Non-pigmented ciliary epithelial cell (primary cell): ENCODE results near the gene C1orf87.
"Not testable (repeated sequence)": the region's sequence is repeated elsewhere in the genome, so short reads cannot be mapped to it uniquely, and the experiment has no call there.

Source experiments
- DNase-seq: peaks from one replicate; pipeline ENCODE4 v3.0.0-alpha.2; 2010; ENCODE audit warnings: low read depth

The C1orf87 gene

GRCh38 chr1:59992040-59992820 is 81.3 kb downstream of the C1orf87 start:
- DNase-seq, result no peak

DNA sequence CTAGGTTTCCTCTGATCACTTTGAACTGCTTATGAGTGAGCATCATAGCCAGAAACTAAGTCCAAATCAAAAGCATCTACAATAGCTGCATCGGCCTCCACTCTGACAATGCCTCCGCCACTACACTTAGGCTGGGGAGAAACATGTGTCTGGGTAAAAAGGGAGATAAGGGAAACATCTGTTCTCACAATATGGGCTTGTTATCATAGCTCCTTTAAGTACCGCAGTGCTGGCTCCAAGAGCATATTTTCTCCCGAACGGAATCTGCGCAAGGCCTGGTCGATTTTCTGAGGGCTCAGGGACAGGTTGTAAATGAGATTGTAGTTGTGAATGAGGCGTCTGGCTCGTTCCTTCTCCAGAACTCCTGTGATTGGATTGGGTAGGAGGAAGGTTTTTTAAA is 83.1 kb downstream of the C1orf87 start:
- no peak for DNase-seq

DNA sequence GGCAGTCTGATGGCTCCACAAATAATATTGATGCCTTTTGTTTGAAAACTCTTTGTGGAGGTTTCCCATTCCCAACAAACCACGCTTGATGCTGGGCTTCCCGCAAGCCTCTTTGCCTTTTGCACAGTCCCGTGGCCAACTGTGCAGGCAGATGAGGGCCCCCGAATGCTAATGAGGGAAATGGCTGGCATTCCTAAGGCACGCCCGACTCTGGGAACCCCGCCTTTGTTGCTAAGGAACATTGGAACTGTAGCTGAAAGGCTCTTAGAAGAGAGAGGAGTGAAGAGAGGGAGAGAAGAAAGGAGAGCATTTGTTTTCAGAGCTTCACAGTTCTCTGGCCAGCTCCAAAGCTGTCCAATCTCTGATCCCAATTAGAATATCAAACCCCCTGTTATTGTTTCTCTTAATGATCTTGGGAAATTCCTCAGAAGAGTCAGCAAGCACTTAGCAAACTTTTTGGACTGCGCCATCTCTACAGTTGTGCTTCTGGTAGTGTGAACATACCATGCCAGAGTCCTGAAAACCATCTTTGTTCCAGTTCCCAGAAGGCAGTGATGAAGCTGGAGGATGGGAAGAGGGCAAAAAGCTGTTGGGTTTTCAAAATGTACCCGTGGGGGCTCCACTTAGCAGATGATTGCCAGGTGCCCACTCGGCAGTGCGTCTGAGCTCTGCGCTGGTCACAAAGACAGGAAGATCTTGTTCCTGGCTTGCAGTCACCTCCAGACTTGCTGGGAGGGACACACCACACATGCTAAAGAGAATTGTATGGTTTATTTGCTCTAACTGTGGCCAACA is 86.9 kb downstream of the C1orf87 start:
- no peak for DNase-seq

- DNase-seq, result no peak
Measured at GRCh38 chr1:59985911-59986515, 87.6 kb downstream of the C1orf87 start.

- DNase-seq, result no peak
Measured at GRCh38 chr1:59979666-59980065, 93.9 kb downstream of the C1orf87 start.

DNA sequence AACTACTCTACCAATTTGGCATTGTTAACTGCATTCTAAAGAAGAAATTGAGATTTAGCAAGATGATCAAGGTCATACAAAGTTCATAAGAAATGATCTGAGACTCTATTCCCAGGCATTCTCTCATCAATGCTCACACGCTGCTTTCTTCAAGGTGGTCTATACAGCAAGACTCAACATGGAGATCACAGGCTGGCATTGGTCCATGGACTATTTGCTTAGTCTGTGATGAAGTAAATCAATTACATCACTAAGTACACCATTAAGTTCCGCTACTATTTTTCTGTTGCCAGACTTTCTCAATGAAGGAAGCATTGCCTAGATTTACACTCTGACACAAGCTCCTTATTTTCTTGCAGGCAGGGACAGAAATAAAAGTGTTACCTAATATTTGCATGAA is 95.1 kb downstream of the C1orf87 start:
- DNase-seq, result no peak

DNA sequence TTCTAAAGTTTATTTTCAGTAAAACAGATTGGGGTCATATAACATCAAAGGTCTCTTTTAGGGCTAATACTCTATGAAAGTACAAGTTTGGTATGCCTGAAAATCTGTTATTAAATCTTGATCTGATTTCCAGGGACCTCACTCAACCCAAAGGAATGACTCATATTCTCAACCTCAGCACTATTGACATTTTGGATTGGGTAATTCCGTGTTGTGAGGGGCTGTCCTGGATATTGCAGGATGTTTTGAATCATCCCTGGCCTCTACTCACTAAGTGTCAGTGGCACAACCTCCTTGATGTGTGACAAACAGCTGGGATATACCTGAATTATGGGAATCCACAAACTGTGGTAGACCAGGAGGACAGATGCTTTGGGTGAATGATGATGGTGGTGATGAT is 95.5 kb downstream of the C1orf87 start:
- DNase-seq, result no peak

GRCh38 chr1:59977075-59977410 is 96.5 kb downstream of the C1orf87 start:
- no peak for DNase-seq

- no peak for DNase-seq
Measured at GRCh38 chr1:59976194-59977074, 97.1 kb downstream of the C1orf87 start.

- no peak for DNase-seq
Measured at GRCh38 chr1:59973719-59974118, 99.9 kb downstream of the C1orf87 start.

DNA sequence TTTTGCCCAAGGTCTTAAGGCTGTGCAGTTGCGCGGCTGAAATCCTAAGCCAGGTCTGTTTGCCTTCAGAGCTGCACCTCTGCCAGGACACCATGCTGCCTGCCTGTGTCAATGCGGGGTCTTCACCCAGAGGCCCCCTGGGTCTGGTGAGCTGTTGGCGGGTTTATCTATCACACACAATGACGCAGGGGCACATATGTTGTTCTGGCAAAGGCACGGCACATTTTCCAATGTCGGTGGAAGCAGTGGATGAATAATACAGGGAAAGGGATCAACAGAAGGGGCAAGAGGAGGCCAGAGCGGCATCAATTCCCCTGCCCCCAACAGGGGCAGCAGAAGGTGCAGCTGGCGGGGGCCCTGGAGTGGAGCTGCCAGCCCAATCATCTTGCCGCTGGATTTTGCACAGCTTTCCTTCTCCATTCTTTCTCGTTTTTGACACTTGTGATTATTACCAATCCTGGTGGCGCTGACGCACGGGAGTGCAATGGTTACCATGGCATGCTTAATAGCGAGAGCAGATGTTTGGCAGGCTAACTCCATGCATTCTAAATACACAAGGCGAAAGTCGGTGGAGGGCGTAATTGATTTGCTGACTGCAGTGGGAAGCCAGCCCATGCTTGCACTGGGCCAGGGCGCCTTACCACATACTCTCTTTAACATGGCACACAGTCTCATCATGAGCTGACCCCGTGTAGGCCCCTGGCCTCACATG is 101.2 kb downstream of the C1orf87 start:
- DNase-seq, result no peak

DNA sequence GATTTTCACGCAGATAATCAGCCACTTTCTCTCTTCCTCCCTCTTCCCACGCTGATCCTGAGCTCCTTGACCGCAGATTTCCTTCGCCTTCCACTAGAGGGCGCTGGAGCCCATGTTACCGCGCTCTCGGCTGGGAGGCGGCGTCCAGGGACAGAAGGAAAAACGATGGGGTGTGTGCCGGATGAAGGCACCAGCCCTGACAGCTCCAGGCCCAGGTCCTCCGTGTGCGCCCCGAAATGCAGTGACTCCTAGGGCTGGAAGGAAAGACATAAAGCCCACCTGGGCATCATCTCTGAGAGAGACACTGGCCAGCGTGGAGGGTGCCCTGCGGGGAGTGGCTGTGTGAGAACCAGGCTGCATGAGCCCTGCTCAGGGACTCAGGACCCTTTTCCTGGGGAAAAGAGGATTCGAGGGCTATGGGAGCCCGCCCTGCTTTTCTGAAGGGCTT is 102.1 kb downstream of the C1orf87 start:
- no peak for DNase-seq

DNA sequence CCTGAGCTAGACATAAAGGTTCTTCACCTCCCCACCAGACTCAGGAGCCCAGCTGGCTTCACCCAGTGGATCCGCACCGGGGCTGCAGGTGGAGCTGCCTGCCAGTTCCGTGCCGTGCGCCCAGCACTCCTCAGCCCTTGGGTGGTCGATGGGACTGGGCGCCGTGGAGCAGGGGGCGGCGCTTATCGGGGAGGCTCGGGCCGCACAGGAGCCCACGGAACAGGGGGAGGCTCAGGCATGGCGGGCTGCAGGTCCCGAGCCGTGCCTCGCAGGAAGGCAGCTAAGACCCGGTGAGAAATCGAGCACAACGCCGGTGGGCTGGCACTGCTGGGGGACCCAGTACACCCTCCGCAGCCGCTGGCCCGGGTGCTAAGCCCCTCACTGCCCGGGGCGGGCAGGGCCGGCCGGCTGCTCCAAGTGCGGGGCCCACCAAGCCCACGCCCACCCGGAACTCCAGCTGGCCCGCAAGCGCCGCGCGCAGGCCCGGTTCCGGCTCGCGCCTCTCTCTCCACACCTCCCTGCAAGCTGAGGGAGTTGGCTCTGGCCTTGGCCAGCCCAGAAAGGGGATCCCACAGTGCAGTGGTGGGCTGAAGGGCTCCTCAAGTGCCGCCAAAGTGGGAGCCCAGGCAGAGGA is 103.9 kb downstream of the C1orf87 start:
- not testable (repeated sequence) for DNase-seq

DNA sequence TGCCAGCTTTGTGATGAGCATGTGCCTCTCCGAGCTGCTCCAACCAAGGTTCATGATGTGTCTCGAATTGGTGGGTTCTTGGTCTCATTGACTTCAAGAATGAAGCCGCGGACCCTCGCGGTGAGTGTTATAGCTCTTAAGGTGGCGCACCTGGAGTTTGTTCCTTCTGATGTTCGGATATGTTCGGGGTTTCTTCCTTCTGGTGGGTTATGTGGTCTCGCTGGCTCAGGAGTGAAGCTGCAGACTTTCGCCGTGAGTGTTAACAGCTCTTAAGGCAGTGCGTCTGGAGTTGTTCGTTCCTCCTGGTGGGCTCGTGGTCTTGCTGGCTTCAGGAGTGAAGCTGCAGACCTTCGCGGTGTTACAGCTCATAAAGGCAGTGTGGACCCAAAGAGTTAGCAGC is 104.8 kb downstream of the C1orf87 start:
- DNase-seq, result not testable (repeated sequence)

GRCh38 chr1:59967780-59968179 is 105.8 kb downstream of the C1orf87 start:
- DNase-seq, result no peak

- peak; percentile 30 for DNase-seq
Measured at GRCh38 chr1:59967141-59967697, 106.4 kb downstream of the C1orf87 start.

- DNase-seq, result no peak
Measured at GRCh38 chr1:59952065-59952464, 121.5 kb downstream of the C1orf87 start.

DNA sequence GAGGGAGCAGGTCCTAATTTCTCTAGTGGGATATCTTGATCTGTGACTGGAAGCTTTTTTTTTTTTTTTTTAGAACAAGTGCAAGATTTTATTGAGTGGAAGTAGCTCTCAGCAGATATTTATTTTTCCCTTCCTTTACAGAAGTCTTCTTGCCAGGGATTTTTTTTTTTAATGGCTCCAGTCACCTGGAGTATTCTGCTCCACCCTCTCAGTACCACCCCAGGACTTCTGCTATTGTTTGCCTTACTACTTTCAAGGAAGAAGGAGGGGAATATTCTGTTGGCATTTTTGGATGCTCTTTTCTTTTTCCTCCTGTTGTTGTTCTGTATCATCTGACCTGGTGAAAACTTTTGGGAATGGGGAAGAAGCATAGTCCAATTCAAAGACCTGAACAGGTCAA is 123.9 kb downstream of the C1orf87 start:
- no peak for DNase-seq

GRCh38 chr1:59948990-59949389 is 124.6 kb downstream of the C1orf87 start:
- DNase-seq, result no peak
